Epithelial cell of proximal tubule (primary cell): ENCODE results near the gene SOCS7. TPM values are rescaled to one million over a fixed set of nuclear protein-coding genes. Genes with fewer than 3 reads are reported as not detected.

Experiments used
- DNase-seq: peaks from one replicate; pipeline ENCODE4 v3.0.0-alpha.2; 2011; ENCODE audit warnings: low read depth
- H3K4me3 ChIP-seq: 2 replicates; pipeline ENCODE4 v1.5.1; 2011; ENCODE audit warnings: low read depth, mild to moderate bottlenecking, low read length
- CTCF ChIP-seq: conservative IDR thresholded peaks from 2 replicates; pipeline ENCODE4 v1.5.1; 2012; ENCODE audit warnings: low read depth, mild to moderate bottlenecking, low read length
- total RNA-seq: library from RNA; depleted of rRNA; stranded (reverse); fragments of >200 nt; gene quantifications from 2 replicates; pipeline ENCODE4 v1.2.3, GENCODE V29; 2015

SOCS7 gene
- total RNA-seq, 1 donor from 2014 or later = 9.3 TPM

GRCh38 chr17:38353086-38353604 lies 1.5 kb downstream of the SOCS7 start:
- TF ChIP-seq CTCF = no peak
- no peak for DNase-seq
- peak overlapping the region; percentile 78 for H3K4me3 ChIP-seq

- no peak for DNase-seq
- no peak overlapping the region for H3K4me3 ChIP-seq
- TF ChIP-seq CTCF = no peak
Observed at GRCh38 chr17:38353668-38354067, 2.0 kb downstream of the SOCS7 start.

GRCh38 chr17:38354466-38354865 lies 2.8 kb downstream of the SOCS7 start:
- H3K4me3 ChIP-seq = no peak overlapping the region
- no peak for TF ChIP-seq CTCF
- no peak for DNase-seq

- no peak for DNase-seq
- TF ChIP-seq CTCF = no peak
- H3K4me3 ChIP-seq = no peak overlapping the region
Observed at GRCh38 chr17:38355251-38355650, 3.6 kb downstream of the SOCS7 start.

- no peak for TF ChIP-seq CTCF
- H3K4me3 ChIP-seq = no peak overlapping the region
Observed at GRCh38 chr17:38357486-38358123, 6.0 kb downstream of the SOCS7 start.

GRCh38 chr17:38358586-38359513 lies 7.2 kb downstream of the SOCS7 start:
- no peak overlapping the region for H3K4me3 ChIP-seq
- no peak for DNase-seq
- no peak for TF ChIP-seq CTCF

More at GRCh38 chr17:38357486-38358123, 6.0 kb downstream of the SOCS7 start:
- DNase-seq = no peak
